ENCODE data around the gene C22orf15.

Gene C22orf15

GRCh38 chr22:23774114-23774921 is 11.5 kb downstream of the C22orf15 start:
- DNase-seq: no peak

- DNase-seq: no peak
Measured at GRCh38 chr22:23774922-23775436, 12.2 kb downstream of the C22orf15 start.

DNA sequence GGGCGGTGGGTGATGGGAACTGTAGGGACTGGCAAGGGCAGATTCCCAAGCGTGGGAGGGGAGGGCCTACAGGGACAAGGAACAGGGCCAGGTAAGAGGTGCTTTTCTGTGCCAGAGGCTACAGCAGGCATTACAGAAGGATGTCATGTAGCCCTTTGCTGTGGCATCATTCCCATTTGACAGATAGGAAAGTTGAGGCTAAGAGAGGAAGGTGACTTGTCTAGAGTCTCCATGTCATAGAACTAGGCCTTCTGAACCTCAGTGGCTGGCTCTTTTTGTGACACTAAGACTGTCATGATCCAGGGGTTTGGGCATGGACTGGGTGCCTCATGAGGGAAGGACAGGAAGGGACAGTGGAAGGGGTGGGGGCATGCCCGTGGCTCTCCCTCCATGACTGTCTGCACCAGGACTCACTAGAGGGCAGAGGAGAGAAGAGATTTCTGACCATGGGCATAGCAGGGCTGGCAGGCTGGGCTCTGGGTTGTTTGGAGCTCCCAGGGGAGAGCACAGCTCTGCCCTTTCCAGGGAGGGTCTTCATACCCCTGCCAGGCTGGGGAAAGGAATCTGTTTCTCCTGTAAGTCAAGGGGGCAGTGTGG is 13.1 kb downstream of the C22orf15 start:
- no peak for DNase-seq

GRCh38 chr22:23777776-23778576 is 15.2 kb downstream of the C22orf15 start:
- DNase-seq: peak; percentile 72

- DNase-seq: no peak
Measured at GRCh38 chr22:23778577-23778900, 15.7 kb downstream of the C22orf15 start.

DNA sequence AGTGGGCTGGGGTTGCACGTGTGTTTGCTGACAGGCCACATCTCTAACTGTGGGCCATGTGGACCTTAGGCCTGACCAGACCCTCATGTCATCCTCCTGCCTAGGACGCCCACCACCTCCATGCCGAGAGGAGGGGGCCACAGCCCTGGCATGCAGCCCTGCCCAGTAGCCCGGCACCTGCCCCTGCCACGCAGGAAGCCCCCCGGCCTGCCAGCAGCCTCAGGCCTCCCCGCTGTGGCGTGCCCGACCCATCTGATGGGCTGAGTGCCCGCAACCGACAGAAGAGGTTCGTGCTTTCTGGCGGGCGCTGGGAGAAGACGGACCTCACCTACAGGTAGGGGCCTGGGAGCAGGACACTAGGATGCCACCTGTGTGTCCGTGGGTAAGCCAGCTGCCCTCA is 16.3 kb downstream of the C22orf15 start:
- no peak for DNase-seq

- no peak for DNase-seq
Measured at GRCh38 chr22:23779731-23780130, 16.9 kb downstream of the C22orf15 start.

DNA sequence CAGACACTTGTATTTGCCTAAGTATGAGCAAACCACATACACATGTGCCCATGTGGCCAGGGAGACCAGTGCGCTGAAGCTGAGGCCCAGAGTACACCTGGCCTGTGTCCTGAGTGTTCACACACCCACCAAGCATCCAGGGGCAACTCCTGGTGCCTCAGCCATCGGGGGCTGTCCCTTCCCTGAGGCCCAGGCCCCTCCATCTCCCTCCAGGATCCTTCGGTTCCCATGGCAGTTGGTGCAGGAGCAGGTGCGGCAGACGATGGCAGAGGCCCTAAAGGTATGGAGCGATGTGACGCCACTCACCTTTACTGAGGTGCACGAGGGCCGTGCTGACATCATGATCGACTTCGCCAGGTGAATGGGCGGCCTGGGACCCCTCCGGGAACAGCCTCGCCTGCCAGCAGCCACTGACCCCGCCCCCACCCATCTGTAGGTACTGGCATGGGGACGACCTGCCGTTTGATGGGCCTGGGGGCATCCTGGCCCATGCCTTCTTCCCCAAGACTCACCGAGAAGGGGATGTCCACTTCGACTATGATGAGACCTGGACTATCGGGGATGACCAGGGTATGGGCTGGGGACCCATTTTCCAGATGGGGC is 17.5 kb downstream of the C22orf15 start:
- no peak for DNase-seq

- DNase-seq: no peak
Measured at GRCh38 chr22:23781065-23781464, 18.3 kb downstream of the C22orf15 start.

DNA sequence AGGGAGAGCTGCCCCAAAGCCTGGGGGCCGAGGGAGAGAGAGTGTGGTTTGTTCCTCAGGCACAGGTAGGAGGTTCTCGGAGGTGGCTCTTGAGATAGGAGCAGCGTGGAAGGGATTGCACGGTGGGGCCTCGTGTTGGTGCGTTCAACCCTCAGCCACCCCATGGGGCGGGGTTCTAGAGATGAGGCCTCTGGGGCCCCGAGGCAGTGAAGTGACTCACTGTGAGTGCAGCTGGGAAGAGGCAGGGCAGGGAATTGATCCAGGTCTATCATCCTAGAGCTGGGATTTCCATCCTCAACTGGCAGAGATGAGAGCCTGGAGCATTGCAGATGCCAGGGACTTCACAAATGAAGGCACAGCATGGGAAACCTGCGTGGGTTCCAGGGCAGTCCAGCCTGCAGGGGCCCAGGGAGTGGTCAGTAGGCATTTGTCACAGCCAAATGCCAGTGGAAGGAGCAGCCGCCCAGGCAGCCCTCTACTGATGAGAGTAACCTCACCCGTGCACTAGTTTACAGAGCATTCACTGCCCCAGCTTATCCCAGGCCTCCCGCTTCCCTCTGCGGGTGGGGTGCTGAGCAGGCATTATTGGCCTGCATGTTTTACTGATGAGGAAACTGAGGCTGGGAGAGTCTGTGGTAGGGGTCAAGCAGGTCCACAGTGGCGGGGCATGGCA is 18.9 kb downstream of the C22orf15 start:
- DNase-seq: no peak

DNA sequence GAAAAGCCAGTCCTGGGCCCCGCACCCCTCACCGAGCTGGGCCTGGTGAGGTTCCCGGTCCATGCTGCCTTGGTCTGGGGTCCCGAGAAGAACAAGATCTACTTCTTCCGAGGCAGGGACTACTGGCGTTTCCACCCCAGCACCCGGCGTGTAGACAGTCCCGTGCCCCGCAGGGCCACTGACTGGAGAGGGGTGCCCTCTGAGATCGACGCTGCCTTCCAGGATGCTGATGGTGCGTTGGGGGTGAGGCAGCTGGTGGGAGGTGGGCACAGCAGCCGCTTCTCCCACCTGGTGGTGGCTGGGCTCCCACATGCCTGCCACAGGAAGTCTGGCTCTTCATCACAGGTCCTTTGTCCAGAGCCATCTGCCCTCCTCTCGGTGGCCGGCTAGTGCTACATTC is 19.5 kb downstream of the C22orf15 start:
- no peak for DNase-seq

- no peak for DNase-seq
Measured at GRCh38 chr22:23782703-23783102, 19.9 kb downstream of the C22orf15 start.

GRCh38 chr22:23783265-23784150 is 20.7 kb downstream of the C22orf15 start:
- DNase-seq: no peak

DNA sequence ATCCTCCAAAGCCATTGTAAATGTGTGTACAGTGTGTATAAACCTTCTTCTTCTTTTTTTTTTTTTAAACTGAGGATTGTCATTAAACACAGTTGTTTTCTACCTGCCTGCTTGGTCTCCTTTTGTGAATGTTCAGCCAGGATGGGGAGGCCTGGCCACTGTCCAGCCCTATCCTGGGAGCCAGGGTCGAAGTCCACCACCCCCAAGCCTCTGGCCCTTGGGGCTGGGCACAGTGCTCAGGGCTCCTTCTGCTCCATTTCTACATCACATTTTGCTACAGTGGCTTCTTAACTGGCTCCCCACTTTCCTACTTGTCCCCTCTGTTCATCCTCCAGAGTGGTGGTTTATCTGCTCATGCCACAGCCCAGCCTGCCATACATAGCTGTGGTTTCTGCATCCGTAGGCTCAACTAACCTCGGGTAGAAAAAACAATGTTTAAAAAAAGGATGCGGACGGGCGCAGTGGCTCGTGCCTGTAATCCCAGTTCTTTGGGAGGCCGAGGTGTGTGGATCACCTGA is 21.5 kb downstream of the C22orf15 start:
- DNase-seq: no peak

DNA sequence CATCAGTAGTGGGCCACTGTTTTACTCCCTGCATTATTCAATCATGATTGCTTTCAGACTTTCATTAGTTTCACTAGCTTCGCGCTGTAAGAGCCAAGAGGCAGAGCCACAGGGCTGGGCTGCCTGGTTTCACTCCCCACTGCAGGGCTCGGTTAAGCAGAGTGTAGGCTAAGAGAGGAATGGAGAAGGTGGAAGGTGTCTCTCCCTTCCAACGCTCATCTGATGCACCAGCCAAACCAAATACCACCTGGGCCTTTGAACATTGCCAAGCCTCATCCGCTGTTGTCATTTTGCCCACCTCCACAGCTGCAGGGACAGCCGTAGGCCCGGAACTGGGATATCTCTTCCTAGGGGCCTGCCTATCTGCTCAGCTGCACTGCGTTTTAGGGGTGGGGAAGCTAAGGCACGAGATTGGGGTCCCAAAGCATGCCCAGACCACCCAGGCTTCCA is 23.5 kb downstream of the C22orf15 start:
- DNase-seq: no peak

- peak; percentile 84 for DNase-seq
Measured at GRCh38 chr22:23786752-23787599, 24.2 kb downstream of the C22orf15 start, which contains the start of gene SMARCB1. SMARCB1 (plus strand) TSS chr22:23786966; CDS start chr22:23787170, 204 bp downstream.

- no peak for DNase-seq
Measured at GRCh38 chr22:23787600-23787896, 24.8 kb downstream of the C22orf15 start.

DNA sequence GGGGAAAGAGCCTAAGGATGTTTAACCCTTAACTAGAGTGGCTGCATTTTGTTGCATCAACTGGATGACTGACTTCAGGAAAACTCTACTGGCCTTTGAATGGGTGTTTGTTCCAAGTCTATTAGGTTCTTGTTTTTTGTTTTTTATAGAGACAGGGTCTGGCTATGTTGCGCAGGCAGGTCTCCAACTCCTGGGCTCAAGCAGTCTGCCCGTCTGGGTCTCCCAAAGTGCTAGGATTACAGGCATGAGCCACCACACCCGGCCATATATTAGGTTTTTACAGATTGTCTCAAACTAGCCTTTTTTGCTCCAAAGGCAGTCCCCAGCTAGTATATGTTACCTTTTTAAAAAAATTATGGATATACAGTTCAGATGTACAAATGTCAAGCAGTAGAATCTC is 25.1 kb downstream of the C22orf15 start:
- no peak for DNase-seq

GRCh38 chr22:23789121-23789520 is 26.3 kb downstream of the C22orf15 start:
- DNase-seq: no peak

DNA sequence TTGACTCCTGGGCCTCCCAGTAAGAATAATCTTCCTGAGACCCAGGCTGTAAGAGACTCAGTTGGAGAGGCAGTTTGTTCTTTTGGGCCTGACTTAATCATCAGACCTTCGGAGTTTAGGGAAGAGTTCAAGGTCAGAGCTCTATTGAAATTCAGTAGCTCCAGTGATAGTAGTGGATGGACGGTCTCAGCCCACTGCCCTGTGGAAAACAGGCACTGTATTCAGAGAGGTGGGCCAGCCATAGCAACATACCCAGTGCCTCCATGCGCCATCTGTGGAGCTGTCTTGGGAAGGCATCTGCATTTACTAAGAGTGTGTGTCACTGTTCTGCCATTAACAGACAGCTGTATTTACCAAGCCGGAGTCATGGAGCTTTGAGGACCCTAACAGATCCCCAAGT is 26.8 kb downstream of the C22orf15 start:
- no peak for DNase-seq
